Neural cell (in vitro differentiated cells): ENCODE measurements around the gene RBMXL2. TPM values are rescaled to one million over a fixed set of nuclear protein-coding genes. Genes with fewer than 3 reads are reported as not detected.

Experiments used
- H2AFZ ChIP-seq: fragments of 200-600, 300-800 bp; sonication (generic), shearing (Covaris generic); 2 replicates; pipeline ENCODE4 v1.6.0; 2014; ENCODE audit warnings: low read depth, mild to moderate bottlenecking, antibody characterized with exemption, low read length, moderate library complexity
- H3F3A ChIP-seq: fragments of 200-600 bp; shearing (Covaris generic); 2 replicates; pipeline ENCODE4 v1.6.1; 2016; ENCODE audit warnings: mild to moderate bottlenecking, moderate library complexity, mixed read lengths, antibody characterized with exemption, low read length; ENCODE audit not compliant: insufficient read depth, poor library complexity, severe bottlenecking
- H3K27ac ChIP-seq: fragments of 200-600, 300-800 bp; sonication (generic), shearing (Covaris generic); 2 replicates; pipeline ENCODE4 v1.5.1; 2014; ENCODE audit warnings: mild to moderate bottlenecking, low read length, moderate library complexity
- H3K27me3 ChIP-seq: fragments of 300-800, 200-600 bp; sonication (generic), shearing (Covaris generic); 2 replicates; pipeline ENCODE4 v1.6.0; 2014; ENCODE audit warnings: mild to moderate bottlenecking, low read depth, low read length, moderate library complexity; ENCODE audit not compliant: insufficient read depth
- H3K36me3 ChIP-seq: fragments of 300-800, 200-600 bp; sonication (generic), shearing (Covaris generic); 2 replicates; pipeline ENCODE4 v1.5.1; 2014; ENCODE audit warnings: mild to moderate bottlenecking, antibody characterized with exemption, low read length, moderate library complexity; ENCODE audit not compliant: insufficient read depth
- H3K4me2 ChIP-seq: fragments of 300-800, 200-600 bp; sonication (generic), shearing (Covaris generic); 2 replicates; pipeline ENCODE4 v1.6.0; 2014; ENCODE audit warnings: mild to moderate bottlenecking, low read length
- H3K4me3 ChIP-seq: fragments of 300-800, 200-600 bp; sonication (generic), shearing (Covaris generic); 2 replicates; pipeline ENCODE4 v1.5.1; 2014; ENCODE audit warnings: mild to moderate bottlenecking, low read length, moderate library complexity
- H3K79me2 ChIP-seq: fragments of 200-600 bp; shearing (Covaris generic); replicated peaks from 2 replicates; pipeline ENCODE4 v1.6.0; 2014; ENCODE audit warnings: mild to moderate bottlenecking, low read length, moderate library complexity; ENCODE audit not compliant: insufficient read depth
- H3K9ac ChIP-seq: fragments of 300-800, 200-600 bp; sonication (generic), shearing (Covaris generic); 2 replicates; pipeline ENCODE4 v1.6.1; 2016; ENCODE audit warnings: mild to moderate bottlenecking, low read length, mixed read lengths
- H3K9me2 ChIP-seq: fragments of 200-600 bp; shearing (Covaris generic); 2 replicates; pipeline ENCODE4 v1.6.1; 2016; ENCODE audit warnings: mild to moderate bottlenecking, low read length, mixed read lengths; ENCODE audit not compliant: insufficient read depth
- H3K9me3 ChIP-seq: fragments of 200-600, 300-800 bp; sonication (generic), shearing (Covaris generic); 2 replicates; pipeline ENCODE4 v1.6.1; 2016; ENCODE audit warnings: mild to moderate bottlenecking, mixed run types, low read length, moderate library complexity, mixed read lengths
- H4K20me1 ChIP-seq: fragments of 200-600 bp; shearing (Covaris generic); 2 replicates; pipeline ENCODE4 v1.6.1; 2016; ENCODE audit warnings: mild to moderate bottlenecking, mixed run types; ENCODE audit not compliant: insufficient read depth
- CTCF ChIP-seq: fragments of 450-650 bp; IDR thresholded peaks from 2 replicates; pipeline ENCODE4 v1.5.1; 2014; ENCODE audit warnings: antibody characterized with exemption, mild to moderate bottlenecking, moderate library complexity; ENCODE audit not compliant: poor library complexity, severe bottlenecking
- EP300 ChIP-seq: fragments of 450-650 bp; conservative IDR thresholded peaks from 2 replicates; pipeline ENCODE4 v1.6.1; 2014; ENCODE audit warnings: antibody characterized with exemption, mild to moderate bottlenecking, moderate library complexity; ENCODE audit not compliant: poor library complexity, severe bottlenecking
- EZH2 ChIP-seq: fragments of 200-600, 300-800 bp; shearing (Covaris generic), sonication (generic); IDR thresholded peaks from 2 replicates; pipeline ENCODE4 v1.6.1; 2014; ENCODE audit warnings: antibody characterized with exemption, low read length, borderline replicate concordance, mild to moderate bottlenecking; ENCODE audit not compliant: insufficient read depth, poor library complexity, severe bottlenecking
- MXI1 ChIP-seq: fragments of 450-650 bp; conservative IDR thresholded peaks from 2 replicates; pipeline ENCODE4 v1.6.1; 2014; ENCODE audit warnings: antibody characterized with exemption, mild to moderate bottlenecking; ENCODE audit not compliant: poor library complexity, severe bottlenecking
- POLR2AphosphoS5 ChIP-seq: IDR thresholded peaks from 2 replicates; pipeline ENCODE4 v1.6.1; 2012
- RAD21 ChIP-seq: fragments of 450-650 bp; conservative IDR thresholded peaks from 2 replicates; pipeline ENCODE4 v1.6.1; 2014; ENCODE audit warnings: antibody characterized with exemption, mild to moderate bottlenecking, moderate library complexity
- SMC3 ChIP-seq: fragments of 450-650 bp; conservative IDR thresholded peaks from 2 replicates; pipeline ENCODE4 v1.6.1; 2014; ENCODE audit warnings: antibody characterized with exemption, mild to moderate bottlenecking, moderate library complexity; ENCODE audit not compliant: poor library complexity
- TAF1 ChIP-seq: IDR thresholded peaks from 2 replicates; pipeline ENCODE4 v1.6.1; 2012; ENCODE audit warnings: low read depth
- polyA plus RNA-seq: library from polyadenylated mRNA; depleted of rRNA; stranded (reverse); fragments of >200 nt; gene quantifications from 2 replicates; pipeline ENCODE4 v1.2.3, GENCODE V29; 2014
- TF ChIP-seq, protein P1 (sequence below): IDR thresholded peaks from 2 replicates; pipeline ENCODE4 v1.6.1; 2012; ENCODE audit warnings: borderline replicate concordance

RBMXL2 gene
- polyA plus RNA-seq, 1 donor from 2014 or later: not detected

GRCh38 chr11:7057641-7058040 lies 31.2 kb upstream of the RBMXL2 start:
- H3K79me2 ChIP-seq: no peaks in the 10 kb centered on the region
- H3K9me2 ChIP-seq: no peaks in the 10 kb centered on the region
- H3K4me3 ChIP-seq: no peak overlapping the region
- H3K4me2 ChIP-seq: no peak overlapping the region
- H3K27me3 ChIP-seq: no peaks in the 10 kb centered on the region
- H3K36me3 ChIP-seq: no peaks in the 10 kb centered on the region
- H2AFZ ChIP-seq: no peak overlapping the region
- H3K27ac ChIP-seq: no peak overlapping the region
- H3F3A ChIP-seq: no peaks in the 10 kb centered on the region
- H4K20me1 ChIP-seq: no peaks in the 10 kb centered on the region
- TF ChIP-seq CTCF: no peak
- no peak for TF ChIP-seq RAD21
- no peak for TF ChIP-seq MXI1
- TF ChIP-seq TAF1: no peak
- TF ChIP-seq SMC3: no peak
- TF ChIP-seq, protein P1, sequence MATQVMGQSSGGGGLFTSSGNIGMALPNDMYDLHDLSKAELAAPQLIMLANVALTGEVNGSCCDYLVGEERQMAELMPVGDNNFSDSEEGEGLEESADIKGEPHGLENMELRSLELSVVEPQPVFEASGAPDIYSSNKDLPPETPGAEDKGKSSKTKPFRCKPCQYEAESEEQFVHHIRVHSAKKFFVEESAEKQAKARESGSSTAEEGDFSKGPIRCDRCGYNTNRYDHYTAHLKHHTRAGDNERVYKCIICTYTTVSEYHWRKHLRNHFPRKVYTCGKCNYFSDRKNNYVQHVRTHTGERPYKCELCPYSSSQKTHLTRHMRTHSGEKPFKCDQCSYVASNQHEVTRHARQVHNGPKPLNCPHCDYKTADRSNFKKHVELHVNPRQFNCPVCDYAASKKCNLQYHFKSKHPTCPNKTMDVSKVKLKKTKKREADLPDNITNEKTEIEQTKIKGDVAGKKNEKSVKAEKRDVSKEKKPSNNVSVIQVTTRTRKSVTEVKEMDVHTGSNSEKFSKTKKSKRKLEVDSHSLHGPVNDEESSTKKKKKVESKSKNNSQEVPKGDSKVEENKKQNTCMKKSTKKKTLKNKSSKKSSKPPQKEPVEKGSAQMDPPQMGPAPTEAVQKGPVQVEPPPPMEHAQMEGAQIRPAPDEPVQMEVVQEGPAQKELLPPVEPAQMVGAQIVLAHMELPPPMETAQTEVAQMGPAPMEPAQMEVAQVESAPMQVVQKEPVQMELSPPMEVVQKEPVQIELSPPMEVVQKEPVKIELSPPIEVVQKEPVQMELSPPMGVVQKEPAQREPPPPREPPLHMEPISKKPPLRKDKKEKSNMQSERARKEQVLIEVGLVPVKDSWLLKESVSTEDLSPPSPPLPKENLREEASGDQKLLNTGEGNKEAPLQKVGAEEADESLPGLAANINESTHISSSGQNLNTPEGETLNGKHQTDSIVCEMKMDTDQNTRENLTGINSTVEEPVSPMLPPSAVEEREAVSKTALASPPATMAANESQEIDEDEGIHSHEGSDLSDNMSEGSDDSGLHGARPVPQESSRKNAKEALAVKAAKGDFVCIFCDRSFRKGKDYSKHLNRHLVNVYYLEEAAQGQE: no peak
- H3K9me3 ChIP-seq: no peaks in the 10 kb centered on the region
- no peak overlapping the region for H3K9ac ChIP-seq

DNA sequence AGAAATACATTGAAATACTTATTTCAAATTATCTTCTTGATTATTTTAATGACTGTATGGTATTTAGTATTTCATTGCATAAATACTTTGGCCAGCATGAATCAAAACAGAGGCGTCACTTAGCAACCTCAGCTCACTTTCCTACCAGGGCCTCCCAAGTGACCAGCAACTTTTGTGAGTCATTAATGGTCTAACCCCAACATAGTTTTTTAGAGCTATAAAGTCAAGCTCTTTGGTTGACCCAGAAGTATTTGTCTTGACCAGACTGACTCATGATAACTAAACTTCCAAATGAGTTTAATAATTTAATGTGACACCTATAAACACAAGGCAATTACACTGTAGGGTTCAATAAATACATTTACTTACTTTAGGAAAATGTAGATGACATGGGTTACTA lies 27.9 kb upstream of the RBMXL2 start:
- no peaks in the 10 kb centered on the region for H3F3A ChIP-seq
- no peaks in the 10 kb centered on the region for H3K36me3 ChIP-seq
- no peaks in the 10 kb centered on the region for H3K9me3 ChIP-seq
- TF ChIP-seq EP300 (no peak), RAD21 (no peak), EZH2 (no peak), TAF1 (no peak), POLR2AphosphoS5 (no peak), MXI1 (no peak), SMC3 (no peak), CTCF (no peak)
- TF ChIP-seq, protein P1: no peak
- no peak overlapping the region for H3K4me2 ChIP-seq
- no peak overlapping the region for H3K9ac ChIP-seq
- no peaks in the 10 kb centered on the region for H3K27me3 ChIP-seq
- H3K27ac ChIP-seq: no peak overlapping the region
- no peaks in the 10 kb centered on the region for H4K20me1 ChIP-seq
- no peaks in the 10 kb centered on the region for H3K79me2 ChIP-seq
- H2AFZ ChIP-seq: no peak overlapping the region
- no peaks in the 10 kb centered on the region for H3K9me2 ChIP-seq
- no peak overlapping the region for H3K4me3 ChIP-seq
